H9 (cell line): ENCODE results near the gene TSEN34. TPM values are rescaled to one million over a fixed set of nuclear protein-coding genes. Genes with fewer than 3 reads are reported as not detected.

Source experiments
- DNase-seq: peaks from one replicate; pipeline ENCODE4 v3.0.0-alpha.2; 2017
- H2AFZ ChIP-seq: one replicate; pipeline ENCODE4 v1.6.1; 2013; ENCODE audit warnings: mild to moderate bottlenecking, low read length, control low read depth, moderate library complexity
- H2AK5ac ChIP-seq: 2 replicates; pipeline ENCODE4 v1.6.1; 2013; ENCODE audit warnings: low read length, control low read depth, mixed read lengths; ENCODE audit not compliant: insufficient read length
- H2BK120ac ChIP-seq: one replicate; pipeline ENCODE4 v1.6.1; 2013; ENCODE audit warnings: low read depth, mild to moderate bottlenecking, low read length, control low read depth, inconsistent platforms; ENCODE audit not compliant: poor library complexity, severe bottlenecking
- H2BK12ac ChIP-seq: 2 replicates; pipeline ENCODE4 v1.6.1; 2013; ENCODE audit warnings: low read length, control low read depth, mixed read lengths, low read depth; ENCODE audit not compliant: insufficient read length
- H2BK15ac ChIP-seq: 2 replicates; pipeline ENCODE4 v1.6.1; 2013; ENCODE audit warnings: low read depth, low read length, control low read depth
- H2BK20ac ChIP-seq: one replicate; pipeline ENCODE4 v1.6.1; 2013; ENCODE audit warnings: low read depth, mild to moderate bottlenecking, low read length, control low read depth, inconsistent platforms; ENCODE audit not compliant: poor library complexity, severe bottlenecking
- H2BK5ac ChIP-seq: 2 replicates; pipeline ENCODE4 v1.6.1; 2013; ENCODE audit warnings: low read length, control low read depth, mixed read lengths; ENCODE audit not compliant: insufficient read length
- H3K14ac ChIP-seq: 2 replicates; pipeline ENCODE4 v1.6.1; 2013; ENCODE audit warnings: low read length, control low read depth; ENCODE audit not compliant: insufficient read depth
- H3K18ac ChIP-seq: 2 replicates; pipeline ENCODE4 v1.6.1; 2013; ENCODE audit warnings: low read depth, mild to moderate bottlenecking, mixed read lengths, low read length, control low read depth; ENCODE audit not compliant: insufficient read length
- H3K23ac ChIP-seq: 2 replicates; pipeline ENCODE4 v1.6.1; 2013; ENCODE audit warnings: low read length, control low read depth, mixed read lengths, low read depth; ENCODE audit not compliant: insufficient read length
- H3K23me2 ChIP-seq: 2 replicates; pipeline ENCODE4 v1.6.1; 2013; ENCODE audit warnings: low read depth, mild to moderate bottlenecking, mixed read lengths, low read length, control low read depth; ENCODE audit not compliant: insufficient read length, poor library complexity, severe bottlenecking
- H3K27ac ChIP-seq: 2 replicates; pipeline ENCODE4 v1.5.1; 2013; ENCODE audit warnings: low read length, control low read depth, mixed read lengths, low read depth; ENCODE audit not compliant: insufficient read length
- H3K27me3 ChIP-seq: 2 replicates; pipeline ENCODE4 v1.6.1; 2013; ENCODE audit warnings: low read length, control low read depth, inconsistent platforms; ENCODE audit not compliant: insufficient read depth
- H3K4ac ChIP-seq: 2 replicates; pipeline ENCODE4 v1.6.1; 2013; ENCODE audit warnings: low read depth, mild to moderate bottlenecking, control low read depth, inconsistent platforms, low read length, moderate library complexity
- H3K4me1 ChIP-seq: 2 replicates; pipeline ENCODE4 v1.6.1; 2013; ENCODE audit warnings: low read length, control low read depth, inconsistent platforms; ENCODE audit not compliant: insufficient read depth
- H3K4me2 ChIP-seq: 2 replicates; pipeline ENCODE4 v1.6.1; 2013; ENCODE audit warnings: low read length, control low read depth, mixed read lengths; ENCODE audit not compliant: insufficient read length, insufficient read depth
- H3K56ac ChIP-seq: 2 replicates; pipeline ENCODE4 v1.6.1; 2013; ENCODE audit warnings: low read depth, mild to moderate bottlenecking, mixed read lengths, low read length, control low read depth; ENCODE audit not compliant: insufficient read length
- H3K79me1 ChIP-seq: 2 replicates; pipeline ENCODE4 v1.6.1; 2013; ENCODE audit warnings: low read depth, mild to moderate bottlenecking, moderate library complexity, low read length, control low read depth, inconsistent platforms; ENCODE audit not compliant: insufficient read depth, poor library complexity, severe bottlenecking
- H3K79me2 ChIP-seq: 2 replicates; pipeline ENCODE4 v1.6.1; 2013; ENCODE audit warnings: low read length, control low read depth, inconsistent platforms; ENCODE audit not compliant: insufficient read depth
- H3K9ac ChIP-seq: 2 replicates; pipeline ENCODE4 v1.6.1; 2013; ENCODE audit warnings: low read length, control low read depth, mixed read lengths; ENCODE audit not compliant: insufficient read length; ENCODE audit errors: extremely low read depth
- H3K9me3 ChIP-seq: one replicate; pipeline ENCODE4 v1.6.1; 2013; ENCODE audit warnings: low read depth, low read length, inconsistent platforms; ENCODE audit not compliant: control insufficient read depth
- H3T11ph ChIP-seq: one replicate; pipeline ENCODE4 v1.6.1; 2013; ENCODE audit warnings: mild to moderate bottlenecking, low read length, control low read depth, inconsistent platforms
- H4K20me1 ChIP-seq: one replicate; pipeline ENCODE4 v1.6.1; 2013; ENCODE audit not compliant: control insufficient read depth, insufficient read length, insufficient read depth
- H4K5ac ChIP-seq: 2 replicates; pipeline ENCODE4 v1.6.1; 2013; ENCODE audit warnings: low read depth, mild to moderate bottlenecking, mixed read lengths, low read length, control low read depth; ENCODE audit not compliant: insufficient read length
- H4K8ac ChIP-seq: replicated peaks from 2 replicates; pipeline ENCODE4 v1.6.1; 2013; ENCODE audit warnings: low read length, control low read depth, mixed read lengths, low read depth; ENCODE audit not compliant: insufficient read length
- H4K91ac ChIP-seq: 2 replicates; pipeline ENCODE4 v1.6.1; 2013; ENCODE audit warnings: low read depth, mild to moderate bottlenecking, moderate library complexity, mixed read lengths, low read length, control low read depth; ENCODE audit not compliant: insufficient read length
- H3K27ac Mint-ChIP-seq, 3 experiments: 2 replicates in 2 of 3; 3 replicates in 1 of 3; pipeline ENCODE4 v1.8.0; 2020 to 2021; ENCODE audit warnings: mixed read lengths in 3 of 3, mild to moderate bottlenecking in 1 of 3, moderate library complexity in 1 of 3
- H3K27me3 Mint-ChIP-seq: 2 replicates; pipeline ENCODE4 v1.8.0; 2021; ENCODE audit warnings: low read depth, mild to moderate bottlenecking, moderate library complexity, mixed read lengths
- H3K36me3 Mint-ChIP-seq, 3 experiments: 2 replicates in 2 of 3; 3 replicates in 1 of 3; pipeline ENCODE4 v1.8.0; 2020 to 2021; ENCODE audit warnings: low read depth in 3 of 3, mixed read lengths in 3 of 3; ENCODE audit not compliant: insufficient read depth in 1 of 3
- H3K4me1 Mint-ChIP-seq, 2 experiments: 2 replicates each; pipeline ENCODE4 v1.8.0; 2020; ENCODE audit warnings: mixed read lengths in 2 of 2
- H3K4me3 Mint-ChIP-seq, 2 experiments: 2 replicates in 1 of 2; 3 replicates in 1 of 2; pipeline ENCODE4 v1.8.0; 2020 to 2021; ENCODE audit warnings: mild to moderate bottlenecking in 2 of 2, mixed read lengths in 2 of 2, moderate library complexity in 1 of 2
- H3K9me3 Mint-ChIP-seq, 2 experiments: 2 replicates in 1 of 2; 3 replicates in 1 of 2; pipeline ENCODE4 v1.8.0; 2020; ENCODE audit warnings: mild to moderate bottlenecking in 2 of 2, mixed read lengths in 2 of 2, moderate library complexity in 1 of 2
- WGBS: extraction: QIAGEN DNeasy Blood & Tissue Kit; methylation state at CpG from one replicate; pipeline ENCODE4 v1.1.7; 2013; ENCODE audit warnings: missing lambda C conversion rate, low lambda C conversion rate, mixed read lengths; ENCODE audit not compliant: insufficient read length; ENCODE audit errors: extremely low coverage; 5-methylcytosine and 5-hydroxymethylcytosine counted together
- total RNA-seq: library from RNA; stranded (reverse); gene quantifications from 2 replicates; pipeline ENCODE4 v1.2.1, GENCODE V29; 2021
- TF ChIP-seq, protein P1 (sequence below): fragments of 200-600 bp; sonication (generic); conservative IDR thresholded peaks from 3 replicates; pipeline ENCODE4 v1.8.0; 2021; ENCODE audit warnings: antibody characterized with exemption, mild to moderate bottlenecking

TSEN34 gene
- total RNA-seq, 1 experiment from 2014 or later = 28.3 TPM

DNA sequence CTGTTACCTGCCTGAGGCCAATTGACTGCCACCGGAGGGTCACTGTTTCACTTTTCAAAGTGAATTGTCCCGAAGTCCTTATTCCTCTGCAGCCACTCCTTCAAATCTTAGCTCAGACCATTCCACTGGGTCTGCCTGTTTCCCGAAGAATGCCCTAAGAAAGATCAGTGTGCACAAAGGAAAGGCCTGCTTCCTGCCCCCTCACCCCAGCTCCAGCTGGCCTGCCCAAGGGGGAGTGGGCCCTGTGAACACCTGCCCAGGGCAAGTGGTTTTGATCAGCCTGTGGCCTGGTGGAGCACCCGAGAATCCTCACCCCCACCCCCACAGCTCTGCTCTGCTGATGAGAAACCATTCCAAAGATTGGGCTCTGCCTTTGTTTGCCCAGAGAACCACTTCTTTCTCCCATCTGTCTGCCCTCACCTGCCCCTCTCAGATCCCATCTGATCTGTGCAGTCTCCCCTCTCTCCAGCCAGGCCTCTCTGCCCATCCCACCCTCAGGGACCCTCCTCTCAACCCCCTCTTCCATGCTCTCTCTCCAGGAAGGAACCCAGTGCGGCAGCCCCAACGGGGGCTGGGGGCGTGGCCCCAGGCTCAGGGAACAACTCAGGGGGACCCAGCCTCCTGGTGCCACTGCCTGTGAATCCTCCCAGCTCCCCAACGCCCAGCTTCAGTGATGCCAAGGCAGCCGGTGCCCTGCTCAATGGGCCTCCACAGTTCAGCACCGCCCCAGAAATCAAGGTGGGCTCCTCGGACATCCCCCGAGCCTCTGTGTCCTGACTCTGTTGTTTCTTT is 41.9 kb upstream of the TSEN34 start:
- H4K20me1 ChIP-seq = no peaks in the 10 kb centered on the region
- H3K27me3 ChIP-seq = no peaks in the 10 kb centered on the region
- H3K14ac ChIP-seq = no peak overlapping the region
- H2BK12ac ChIP-seq = no peak overlapping the region
- H3K23me2 ChIP-seq = no peaks in the 10 kb centered on the region
- peaks cover 67 to 92% (median 91%) of the 10 kb centered on the region in 3 experiments for H3K36me3 Mint-ChIP-seq
- WGBS = no CpG with 5 or more reads among the region's 12 CpGs
- no peak overlapping the region; a peak in 1 of 7 replicates for H3K27ac Mint-ChIP-seq
- H3K56ac ChIP-seq = no peak overlapping the region
- TF ChIP-seq, protein P1, sequence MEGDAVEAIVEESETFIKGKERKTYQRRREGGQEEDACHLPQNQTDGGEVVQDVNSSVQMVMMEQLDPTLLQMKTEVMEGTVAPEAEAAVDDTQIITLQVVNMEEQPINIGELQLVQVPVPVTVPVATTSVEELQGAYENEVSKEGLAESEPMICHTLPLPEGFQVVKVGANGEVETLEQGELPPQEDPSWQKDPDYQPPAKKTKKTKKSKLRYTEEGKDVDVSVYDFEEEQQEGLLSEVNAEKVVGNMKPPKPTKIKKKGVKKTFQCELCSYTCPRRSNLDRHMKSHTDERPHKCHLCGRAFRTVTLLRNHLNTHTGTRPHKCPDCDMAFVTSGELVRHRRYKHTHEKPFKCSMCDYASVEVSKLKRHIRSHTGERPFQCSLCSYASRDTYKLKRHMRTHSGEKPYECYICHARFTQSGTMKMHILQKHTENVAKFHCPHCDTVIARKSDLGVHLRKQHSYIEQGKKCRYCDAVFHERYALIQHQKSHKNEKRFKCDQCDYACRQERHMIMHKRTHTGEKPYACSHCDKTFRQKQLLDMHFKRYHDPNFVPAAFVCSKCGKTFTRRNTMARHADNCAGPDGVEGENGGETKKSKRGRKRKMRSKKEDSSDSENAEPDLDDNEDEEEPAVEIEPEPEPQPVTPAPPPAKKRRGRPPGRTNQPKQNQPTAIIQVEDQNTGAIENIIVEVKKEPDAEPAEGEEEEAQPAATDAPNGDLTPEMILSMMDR = no peak
- no peaks in the 10 kb centered on the region for H3K9me3 ChIP-seq
- no peak overlapping the region for H3K18ac ChIP-seq
- H3K23ac ChIP-seq = no peak overlapping the region
- H2BK5ac ChIP-seq = no peak overlapping the region
- DNase-seq = no peak
- H2AK5ac ChIP-seq = no peak overlapping the region
- H3T11ph ChIP-seq = no peak overlapping the region
- no peaks in the 10 kb centered on the region for H3K4me1 Mint-ChIP-seq
- H3K4me2 ChIP-seq = no peak overlapping the region
- H3K9ac ChIP-seq = no peak overlapping the region
- peaks cover 1% of the 10 kb centered on the region; the same call in 1 of the 2 replicates for H3K27me3 Mint-ChIP-seq
- H4K5ac ChIP-seq = no peak overlapping the region
- H3K4ac ChIP-seq = no peak overlapping the region
- no peak overlapping the region for H2BK15ac ChIP-seq
- H4K8ac ChIP-seq = no peak overlapping the region
- H3K4me3 Mint-ChIP-seq = 0 out of 5 replicates have a peak overlapping the region, but pooled peaks of 1 of the 2 experiments have one; percentile 11
- no peak overlapping the region for H3K27ac ChIP-seq
- H3K79me1 ChIP-seq = no peaks in the 10 kb centered on the region
- no peak overlapping the region for H2BK20ac ChIP-seq
- H3K79me2 ChIP-seq = no peaks in the 10 kb centered on the region
- no peaks in the 10 kb centered on the region; a peak in 1 of 5 replicates for H3K9me3 Mint-ChIP-seq
- H2AFZ ChIP-seq = no peak overlapping the region
- H4K91ac ChIP-seq = no peak overlapping the region
- H3K4me1 ChIP-seq = no peaks in the 10 kb centered on the region
- no peak overlapping the region for H2BK120ac ChIP-seq
